ENCODE results near the gene FARS2. TPM values are rescaled to one million over a fixed set of nuclear protein-coding genes. Genes with fewer than 3 reads are reported as not detected.

The FARS2 gene
- total RNA-seq, 1 experiment from 2014 or later = 15.0 TPM

DNA sequence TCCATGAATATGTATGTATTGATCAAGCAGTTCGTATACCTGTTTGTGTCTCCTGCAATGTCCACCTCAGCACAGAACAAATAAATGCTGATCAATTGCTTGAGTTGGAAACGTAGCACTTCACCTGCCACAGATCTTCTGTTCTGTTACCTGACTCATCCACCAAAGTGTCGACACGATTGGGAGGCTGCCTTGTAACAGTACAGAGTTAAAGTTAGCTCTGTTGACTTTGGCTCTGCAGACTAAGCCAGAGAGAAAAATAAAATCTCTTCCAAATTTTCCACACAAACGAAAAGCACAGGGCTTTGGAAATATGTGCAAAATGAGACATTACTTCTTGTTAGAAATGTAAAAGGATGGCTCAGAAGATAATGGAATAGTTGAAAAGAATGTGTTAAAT, 500.1 kb downstream of the FARS2 start (continued):
- TF ChIP-seq ZNF425 (CRISPR knock-in tag; conservative IDR thresholded peaks at IDR 0.05) (no peak), SMAD3 (CRISPR knock-in tag; IDR thresholded peaks at IDR 0.05; ENCODE audit: borderline replicate concordance) (no peak)

GRCh38 chr6:5762561-5762968, 501.3 kb downstream of the FARS2 start:
- no peak for ATAC-seq
- Mint-ChIP-seq H3K27ac (no peak overlapping the region), H3K36me3 (peaks cover 6% of the 10 kb centered on the region), H3K27me3 (ENCODE audit: low read depth) (no peaks in the 10 kb centered on the region), H3K4me1 (peaks cover 5% of the 10 kb centered on the region), H3K9me3 (peaks cover 11% of the 10 kb centered on the region), H3K4me3 (no peak overlapping the region)
- CTCF ChIA-PET = interaction anchor here (1.3 kb wide), 1 partner anchor 16 kb away, joined by 3 read pairs; no protein-coding TSS in a partner anchor
- POLR2A ChIA-PET = no interaction called here
- TF ChIP-seq HMGA2 (CRISPR knock-in tag; IDR thresholded peaks at IDR 0.05) (no peak), JUN (CRISPR knock-in tag; IDR thresholded peaks at IDR 0.05) (no peak), ZNF263 (CRISPR knock-in tag; IDR thresholded peaks at IDR 0.05; ENCODE audit: low read depth) (no peak), STAT6 (CRISPR knock-in tag; conservative IDR thresholded peaks at IDR 0.05; ENCODE audit: low read depth) (no peak), SMAD4 (CRISPR knock-in tag; IDR thresholded peaks at IDR 0.05) (no peak), ATF1 (CRISPR knock-in tag; IDR thresholded peaks at IDR 0.05) (no peak)
- TF ChIP-seq, protein P1, sequence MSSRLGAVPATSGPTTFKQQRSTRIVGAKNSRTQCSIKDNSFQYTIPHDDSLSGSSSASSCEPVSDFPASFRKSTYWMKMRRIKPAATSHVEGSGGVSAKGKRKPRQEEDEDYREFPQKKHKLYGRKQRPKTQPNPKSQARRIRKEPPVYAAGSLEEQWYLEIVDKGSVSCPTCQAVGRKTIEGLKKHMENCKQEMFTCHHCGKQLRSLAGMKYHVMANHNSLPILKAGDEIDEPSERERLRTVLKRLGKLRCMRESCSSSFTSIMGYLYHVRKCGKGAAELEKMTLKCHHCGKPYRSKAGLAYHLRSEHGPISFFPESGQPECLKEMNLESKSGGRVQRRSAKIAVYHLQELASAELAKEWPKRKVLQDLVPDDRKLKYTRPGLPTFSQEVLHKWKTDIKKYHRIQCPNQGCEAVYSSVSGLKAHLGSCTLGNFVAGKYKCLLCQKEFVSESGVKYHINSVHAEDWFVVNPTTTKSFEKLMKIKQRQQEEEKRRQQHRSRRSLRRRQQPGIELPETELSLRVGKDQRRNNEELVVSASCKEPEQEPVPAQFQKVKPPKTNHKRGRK (CRISPR knock-in tag; IDR thresholded peaks at IDR 0.05; ENCODE audit: borderline replicate concordance) = no peak
- TF ChIP-seq, protein P2, sequence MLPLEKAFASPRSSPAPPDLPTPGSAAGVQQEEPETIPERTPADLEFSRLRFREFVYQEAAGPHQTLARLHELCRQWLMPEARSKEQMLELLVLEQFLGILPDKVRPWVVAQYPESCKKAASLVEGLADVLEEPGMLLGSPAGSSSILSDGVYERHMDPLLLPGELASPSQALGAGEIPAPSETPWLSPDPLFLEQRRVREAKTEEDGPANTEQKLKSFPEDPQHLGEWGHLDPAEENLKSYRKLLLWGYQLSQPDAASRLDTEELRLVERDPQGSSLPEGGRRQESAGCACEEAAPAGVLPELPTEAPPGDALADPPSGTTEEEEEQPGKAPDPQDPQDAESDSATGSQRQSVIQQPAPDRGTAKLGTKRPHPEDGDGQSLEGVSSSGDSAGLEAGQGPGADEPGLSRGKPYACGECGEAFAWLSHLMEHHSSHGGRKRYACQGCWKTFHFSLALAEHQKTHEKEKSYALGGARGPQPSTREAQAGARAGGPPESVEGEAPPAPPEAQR (CRISPR knock-in tag; IDR thresholded peaks at IDR 0.05) = no peak
- DNase-seq (ENCODE audit: low spot score) = no peak

DNA sequence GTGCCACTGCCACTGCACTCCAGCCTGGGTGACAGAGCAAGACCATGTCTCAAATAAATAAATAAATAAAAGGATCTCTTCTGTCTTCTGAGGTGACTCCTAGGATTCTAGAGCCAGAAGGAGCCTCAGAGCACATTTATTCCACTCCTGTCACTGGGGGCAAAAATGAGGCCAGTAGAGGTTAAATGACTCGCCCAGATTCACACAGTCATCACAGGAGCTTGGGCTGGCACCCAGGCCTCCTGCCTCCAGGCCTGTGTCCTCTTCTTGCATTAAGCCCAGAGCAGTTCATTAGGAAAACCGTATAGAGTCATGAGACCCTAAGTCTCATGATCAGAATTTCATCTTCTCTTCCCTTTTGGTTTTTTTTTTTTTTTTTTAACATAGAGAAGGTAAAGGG, 502.1 kb downstream of the FARS2 start:
- DNase-seq (ENCODE audit: low spot score) = no peak
- POLR2A ChIA-PET = no interaction called here
- Mint-ChIP-seq H3K27me3 (ENCODE audit: low read depth) (no peaks in the 10 kb centered on the region), H3K36me3 (peaks cover 12% of the 10 kb centered on the region), H3K9me3 (peaks cover 18% of the 10 kb centered on the region), H3K27ac (no peak overlapping the region), H3K4me1 (peaks cover 5% of the 10 kb centered on the region), H3K4me3 (no peak overlapping the region)
- no peak for TF ChIP-seq NR3C1 (CRISPR knock-in tag; conservative IDR thresholded peaks at IDR 0.05; ENCODE audit: low read depth)
- TF ChIP-seq, protein P3, sequence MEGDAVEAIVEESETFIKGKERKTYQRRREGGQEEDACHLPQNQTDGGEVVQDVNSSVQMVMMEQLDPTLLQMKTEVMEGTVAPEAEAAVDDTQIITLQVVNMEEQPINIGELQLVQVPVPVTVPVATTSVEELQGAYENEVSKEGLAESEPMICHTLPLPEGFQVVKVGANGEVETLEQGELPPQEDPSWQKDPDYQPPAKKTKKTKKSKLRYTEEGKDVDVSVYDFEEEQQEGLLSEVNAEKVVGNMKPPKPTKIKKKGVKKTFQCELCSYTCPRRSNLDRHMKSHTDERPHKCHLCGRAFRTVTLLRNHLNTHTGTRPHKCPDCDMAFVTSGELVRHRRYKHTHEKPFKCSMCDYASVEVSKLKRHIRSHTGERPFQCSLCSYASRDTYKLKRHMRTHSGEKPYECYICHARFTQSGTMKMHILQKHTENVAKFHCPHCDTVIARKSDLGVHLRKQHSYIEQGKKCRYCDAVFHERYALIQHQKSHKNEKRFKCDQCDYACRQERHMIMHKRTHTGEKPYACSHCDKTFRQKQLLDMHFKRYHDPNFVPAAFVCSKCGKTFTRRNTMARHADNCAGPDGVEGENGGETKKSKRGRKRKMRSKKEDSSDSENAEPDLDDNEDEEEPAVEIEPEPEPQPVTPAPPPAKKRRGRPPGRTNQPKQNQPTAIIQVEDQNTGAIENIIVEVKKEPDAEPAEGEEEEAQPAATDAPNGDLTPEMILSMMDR (IDR thresholded peaks at IDR 0.05) = no peak
- CTCF ChIA-PET = interaction anchor here (1.3 kb wide), 1 partner anchor 17 kb away, joined by 3 read pairs; no protein-coding TSS in a partner anchor
- no peak for ATAC-seq

Measured in WTC11 (cell line).